Measurements from ENCODE around the gene TNS1. TPM values are rescaled to one million over a fixed set of nuclear protein-coding genes. Genes with fewer than 3 reads are reported as not detected.

Gene TNS1
- total RNA-seq, 2 donors from 2014 or later: 3.3 to 4.2 TPM

DNA sequence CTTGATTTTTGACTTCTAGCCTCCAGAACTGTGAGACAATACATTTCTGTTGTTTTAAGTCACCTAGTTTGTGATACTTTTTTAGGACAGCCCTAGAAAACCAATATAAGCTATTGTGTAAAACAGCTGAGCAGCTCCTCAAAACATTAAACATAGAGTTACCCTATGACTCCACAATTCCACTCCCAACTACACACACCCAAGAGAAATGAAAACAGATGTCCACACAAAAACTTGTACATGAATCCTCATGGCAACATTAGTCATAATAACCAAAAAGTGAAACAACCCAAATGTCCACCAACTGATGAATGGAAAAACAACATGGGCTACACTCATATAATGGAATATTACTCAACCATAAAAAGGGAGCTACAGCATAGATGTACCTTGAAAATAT lies 32.6 kb downstream of the TNS1 start:
- H3K27me3 Mint-ChIP-seq (ENCODE audit: insufficient read depth): peaks cover 2% of the 10 kb centered on the region
- H3K36me3 Mint-ChIP-seq (ENCODE audit: low read depth): no peaks in the 10 kb centered on the region
- no peak overlapping the region for H3K4me3 Mint-ChIP-seq
- DNase-seq: no peak
- Histone ChIP-seq H3K36me3 (ENCODE audit: control insufficient read depth, insufficient read depth, low read length) (no peaks in the 10 kb centered on the region), H3K27ac (ENCODE audit: low read depth, low read length) (no peak overlapping the region), H3K4me1 (ENCODE audit: control insufficient read depth, insufficient read depth, low read length) (peaks cover 5% of the 10 kb centered on the region), H3K4me3 (ENCODE audit: low read length) (no peak overlapping the region), H3K27me3 (ENCODE audit: control insufficient read depth, insufficient read depth, low read length, poor library complexity, severe bottlenecking) (no peaks in the 10 kb centered on the region), H3K9ac (ENCODE audit: extremely low read depth, low read length, poor library complexity, severe bottlenecking) (no peak overlapping the region), H3K9me3 (ENCODE audit: control insufficient read depth, low read length) (no peaks in the 10 kb centered on the region)
- H3K9me3 Mint-ChIP-seq: no peaks in the 10 kb centered on the region
- TF ChIP-seq, protein P1, sequence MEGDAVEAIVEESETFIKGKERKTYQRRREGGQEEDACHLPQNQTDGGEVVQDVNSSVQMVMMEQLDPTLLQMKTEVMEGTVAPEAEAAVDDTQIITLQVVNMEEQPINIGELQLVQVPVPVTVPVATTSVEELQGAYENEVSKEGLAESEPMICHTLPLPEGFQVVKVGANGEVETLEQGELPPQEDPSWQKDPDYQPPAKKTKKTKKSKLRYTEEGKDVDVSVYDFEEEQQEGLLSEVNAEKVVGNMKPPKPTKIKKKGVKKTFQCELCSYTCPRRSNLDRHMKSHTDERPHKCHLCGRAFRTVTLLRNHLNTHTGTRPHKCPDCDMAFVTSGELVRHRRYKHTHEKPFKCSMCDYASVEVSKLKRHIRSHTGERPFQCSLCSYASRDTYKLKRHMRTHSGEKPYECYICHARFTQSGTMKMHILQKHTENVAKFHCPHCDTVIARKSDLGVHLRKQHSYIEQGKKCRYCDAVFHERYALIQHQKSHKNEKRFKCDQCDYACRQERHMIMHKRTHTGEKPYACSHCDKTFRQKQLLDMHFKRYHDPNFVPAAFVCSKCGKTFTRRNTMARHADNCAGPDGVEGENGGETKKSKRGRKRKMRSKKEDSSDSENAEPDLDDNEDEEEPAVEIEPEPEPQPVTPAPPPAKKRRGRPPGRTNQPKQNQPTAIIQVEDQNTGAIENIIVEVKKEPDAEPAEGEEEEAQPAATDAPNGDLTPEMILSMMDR (conservative IDR thresholded peaks at IDR 0.05): no peak
- no peak overlapping the region for H3K27ac Mint-ChIP-seq
- H3K4me1 Mint-ChIP-seq: peaks cover 13% of the 10 kb centered on the region

DNA sequence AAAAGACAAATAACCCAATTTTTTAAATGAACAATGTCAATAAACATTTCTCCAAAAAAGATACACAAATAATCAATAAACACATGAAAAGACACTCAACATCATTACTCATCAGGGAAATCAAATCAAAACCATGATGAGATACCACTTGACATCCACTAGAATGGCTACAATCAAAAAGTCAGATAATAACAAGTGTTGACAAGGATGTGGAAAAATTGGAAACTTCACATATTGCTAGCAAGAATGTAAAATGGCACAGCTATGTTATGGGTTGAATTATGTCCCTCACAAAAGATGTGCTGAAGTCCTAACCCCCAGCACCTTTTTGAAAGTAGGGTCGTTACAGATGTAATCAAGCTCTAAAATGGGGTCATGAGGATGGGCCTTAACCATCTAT lies 33.2 kb downstream of the TNS1 start:
- H3K9me3 Mint-ChIP-seq: no peaks in the 10 kb centered on the region
- H3K27me3 ChIP-seq (ENCODE audit: control insufficient read depth, insufficient read depth, low read length, poor library complexity, severe bottlenecking): no peaks in the 10 kb centered on the region
- no peak overlapping the region for H3K4me3 Mint-ChIP-seq
- H3K27ac ChIP-seq (ENCODE audit: low read depth, low read length): no peak overlapping the region
- no peak overlapping the region for H3K4me3 ChIP-seq (ENCODE audit: low read length)
- H3K4me1 Mint-ChIP-seq: peaks cover 20% of the 10 kb centered on the region
- no peaks in the 10 kb centered on the region for H3K36me3 ChIP-seq (ENCODE audit: control insufficient read depth, insufficient read depth, low read length)
- no peak overlapping the region for H3K27ac Mint-ChIP-seq
- 100% methylated on average over 1 of the region's 1 CpG for WGBS, 2 experiments (ENCODE audit: insufficient coverage in 1 of 2, insufficient read length in 1 of 2)
- H3K9me3 ChIP-seq (ENCODE audit: control insufficient read depth, low read length): no peaks in the 10 kb centered on the region
- TF ChIP-seq, protein P1 (conservative IDR thresholded peaks at IDR 0.05): no peak
- H3K9ac ChIP-seq (ENCODE audit: extremely low read depth, low read length, poor library complexity, severe bottlenecking): no peak overlapping the region
- H3K36me3 Mint-ChIP-seq (ENCODE audit: low read depth): no peaks in the 10 kb centered on the region
- no peak for DNase-seq
- H3K4me1 ChIP-seq (ENCODE audit: control insufficient read depth, insufficient read depth, low read length): peaks cover 9% of the 10 kb centered on the region
- peaks cover 2% of the 10 kb centered on the region for H3K27me3 Mint-ChIP-seq (ENCODE audit: insufficient read depth)

- Mint-ChIP-seq H3K9me3 (no peaks in the 10 kb centered on the region), H3K27me3 (ENCODE audit: insufficient read depth) (peaks cover 2% of the 10 kb centered on the region), H3K4me1 (peaks cover 29% of the 10 kb centered on the region), H3K4me3 (no peak overlapping the region), H3K36me3 (ENCODE audit: low read depth) (no peaks in the 10 kb centered on the region), H3K27ac (no peak overlapping the region)
- Histone ChIP-seq H3K27me3 (ENCODE audit: control insufficient read depth, insufficient read depth, low read length, poor library complexity, severe bottlenecking) (no peaks in the 10 kb centered on the region), H3K27ac (ENCODE audit: low read depth, low read length) (no peak overlapping the region), H3K36me3 (ENCODE audit: control insufficient read depth, insufficient read depth, low read length) (no peaks in the 10 kb centered on the region), H3K9ac (ENCODE audit: extremely low read depth, low read length, poor library complexity, severe bottlenecking) (no peak overlapping the region), H3K4me3 (ENCODE audit: low read length) (no peak overlapping the region), H3K4me1 (ENCODE audit: control insufficient read depth, insufficient read depth, low read length) (peaks cover 17% of the 10 kb centered on the region), H3K9me3 (ENCODE audit: control insufficient read depth, low read length) (no peaks in the 10 kb centered on the region)
- WGBS, 2 experiments (ENCODE audit: insufficient coverage in 1 of 2, insufficient read length in 1 of 2): 0% methylated on average over 1 of the region's 1 CpG; no CpG with 5 or more reads in 1 of the 2 experiments
- TF ChIP-seq, protein P1 (conservative IDR thresholded peaks at IDR 0.05): no peak
- no peak for DNase-seq
Measured at GRCh38 chr2:217968023-217968422, 34.8 kb downstream of the TNS1 start.
